ENCODE results near the gene PJVK. TPM values are rescaled to one million over a fixed set of nuclear protein-coding genes. Genes with fewer than 3 reads are reported as not detected.
A peak's percentile ranks its signal among the peaks of the same experiment; 100 is the strongest.

PJVK gene
- total and polyA plus RNA-seq, 9 of the 15 experiments (the other 6 are each of a cell fraction or from before 2014, with no cell fraction given) = 0.11 to 1.5 (median 0.73) TPM

- TF ChIP-seq ZNF609 (CRISPR knock-in tag; IDR thresholded peaks at IDR 0.05; ENCODE audit: borderline replicate concordance) (0 out of 2 replicates have a peak, but pooled peaks have one; percentile 7), ARID2 (IDR thresholded peaks at IDR 0.05) (no peak), HDAC3 (IDR thresholded peaks at IDR 0.05; ENCODE audit: borderline replicate concordance, partially characterized antibody) (no peak), ZBTB9 (CRISPR knock-in tag; IDR thresholded peaks at IDR 0.05) (peak; percentile 81), TFAP4 (CRISPR knock-in tag; IDR thresholded peaks at IDR 0.05; ENCODE audit: borderline replicate concordance) (peak; percentile 81), MAFK (IDR thresholded peaks at IDR 0.05; ENCODE audit: low read length) (0 out of 2 replicates have a peak, but pooled peaks have one; percentile 2), STAT6 (CRISPR knock-in tag; IDR thresholded peaks at IDR 0.05) (0 out of 2 replicates have a peak, but pooled peaks have one; percentile 15), PBX2 (CRISPR knock-in tag; IDR thresholded peaks at IDR 0.05; ENCODE audit: low read depth) (no peak), PBX2 (tag; conservative IDR thresholded peaks at IDR 0.05; ENCODE audit: low read depth) (no peak), NFIC (IDR thresholded peaks at IDR 0.05) (peak; percentile 73), NR1H2 (CRISPR knock-in tag; IDR thresholded peaks at IDR 0.05) (peak; percentile 56; the same call in 1 of the 2 replicates), ZFX (CRISPR knock-in tag; IDR thresholded peaks at IDR 0.05) (peak; percentile 97)
Observed at GRCh38 chr2:178450774-178451525, at the start of gene PJVK, which contains the start of gene PRKRA (continued).

All from K562 (cell line).